AG04450 (cell line): ENCODE data around the gene TRABD. TPM values are rescaled to one million over a fixed set of nuclear protein-coding genes. Genes with fewer than 3 reads are reported as not detected.

ENCODE experiments used
- CTCF ChIA-PET: fragments of 300-600, 350-600 bp; formaldehyde crosslinking; extraction: SDS; loops from one replicate; lab custom pipeline; 2022; ENCODE audit warnings: antibody characterized with exemption, inconsistent platforms; lab: Charles Lee
- POLR2A ChIA-PET: fragments of 350-600 bp; formaldehyde crosslinking; extraction: SDS; loops from one replicate; lab custom pipeline; 2021; ENCODE audit warnings: antibody characterized with exemption, inconsistent platforms; lab: Yijun Ruan, JAX
- DNase-seq: peaks from one replicate; pipeline ENCODE4 v3.0.0-alpha.2; 2011; ENCODE audit warnings: low read depth, low spot score
- H3K27ac ChIP-seq: one replicate; pipeline ENCODE4 v1.5.1; 2012; ENCODE audit warnings: low read depth, low read length, control low read depth
- H3K27me3 ChIP-seq: one replicate; pipeline ENCODE4 v1.6.0; 2012; ENCODE audit warnings: low read length; ENCODE audit not compliant: control insufficient read depth, insufficient read depth
- H3K4me3 ChIP-seq: 2 replicates; pipeline ENCODE4 v1.5.1; 2011; ENCODE audit warnings: mild to moderate bottlenecking, low read depth, low read length, control low read depth
- H3K9me3 ChIP-seq: 2 replicates; pipeline ENCODE4 v1.5.1; 2012; ENCODE audit warnings: low read length; ENCODE audit not compliant: control insufficient read depth, insufficient read depth
- CTCF ChIP-seq: IDR thresholded peaks from 2 replicates; pipeline ENCODE4 v1.5.1; 2011; ENCODE audit warnings: low read depth, low read length, control low read depth, inconsistent platforms
- polyA plus RNA-seq: library from polyadenylated mRNA; depleted of rRNA; stranded (reverse); fragments of >200 nt; gene quantifications from 2 replicates; pipeline ENCODE4 v1.2.3, GENCODE V29; 2011

TRABD gene
- polyA plus RNA-seq, 1 experiment, result 8.7 TPM

GRCh38 chr22:50183141-50183971 is 2.4 kb upstream of the TRABD start:
- ChIA-PET POLR2A (no interaction called here), CTCF (no interaction called here)
- H3K9me3 ChIP-seq, result peaks cover 6% of the 10 kb centered on the region; the same call in 1 of the 2 replicates
- no peak overlapping the region for H3K27ac ChIP-seq
- no peak for DNase-seq
- no peak for TF ChIP-seq CTCF
- no peaks in the 10 kb centered on the region for H3K27me3 ChIP-seq
- H3K4me3 ChIP-seq, result no peak overlapping the region

- no peak; the same call in 1 of the 2 replicates for TF ChIP-seq CTCF
- no peak for DNase-seq
- no peak overlapping the region for H3K4me3 ChIP-seq
- no peaks in the 10 kb centered on the region; the same call in 1 of the 2 replicates for H3K9me3 ChIP-seq
- POLR2A ChIA-PET, result no interaction called here
- H3K27ac ChIP-seq, result no peak overlapping the region
- no peaks in the 10 kb centered on the region for H3K27me3 ChIP-seq
- CTCF ChIA-PET, result no interaction called here
Measured at GRCh38 chr22:50184004-50184901, 1.5 kb upstream of the TRABD start.

DNA sequence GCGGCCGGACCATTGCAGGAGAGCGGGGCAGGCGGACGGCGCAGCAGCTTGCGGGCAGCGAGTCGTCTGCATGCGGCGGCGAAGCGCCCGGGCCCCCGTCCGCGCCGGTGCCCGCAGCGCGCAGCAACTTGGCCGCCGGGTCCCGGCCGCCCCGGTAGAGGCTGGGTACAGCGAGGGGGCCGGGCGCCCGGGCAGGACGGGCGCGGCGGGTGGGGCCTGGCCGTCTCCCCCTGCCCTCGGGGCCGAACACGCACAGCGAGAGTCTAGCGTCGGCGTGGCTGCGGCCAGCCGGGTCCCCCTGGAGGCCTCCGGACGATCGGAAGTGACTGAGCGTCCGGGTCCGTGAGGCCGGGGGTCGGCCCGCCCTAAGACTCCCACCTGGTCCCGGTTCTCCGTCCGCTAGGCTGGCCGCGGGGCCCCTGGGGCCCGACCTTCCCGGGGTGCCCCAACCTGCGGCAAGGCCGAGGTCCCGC is 775 bp upstream of the TRABD start:
- Histone ChIP-seq H3K27me3 (no peaks in the 10 kb centered on the region), H3K9me3 (no peaks in the 10 kb centered on the region; the same call in 1 of the 2 replicates), H3K27ac (no peak overlapping the region), H3K4me3 (peak overlapping the region; percentile 61)
- DNase-seq, result no peak
- ChIA-PET CTCF (no interaction called here), POLR2A (interaction anchor here (0.6 kb wide), 1 partner anchor 249 kb away, joined by 3 read pairs; no protein-coding TSS in a partner anchor)
- no peak for TF ChIP-seq CTCF

DNA sequence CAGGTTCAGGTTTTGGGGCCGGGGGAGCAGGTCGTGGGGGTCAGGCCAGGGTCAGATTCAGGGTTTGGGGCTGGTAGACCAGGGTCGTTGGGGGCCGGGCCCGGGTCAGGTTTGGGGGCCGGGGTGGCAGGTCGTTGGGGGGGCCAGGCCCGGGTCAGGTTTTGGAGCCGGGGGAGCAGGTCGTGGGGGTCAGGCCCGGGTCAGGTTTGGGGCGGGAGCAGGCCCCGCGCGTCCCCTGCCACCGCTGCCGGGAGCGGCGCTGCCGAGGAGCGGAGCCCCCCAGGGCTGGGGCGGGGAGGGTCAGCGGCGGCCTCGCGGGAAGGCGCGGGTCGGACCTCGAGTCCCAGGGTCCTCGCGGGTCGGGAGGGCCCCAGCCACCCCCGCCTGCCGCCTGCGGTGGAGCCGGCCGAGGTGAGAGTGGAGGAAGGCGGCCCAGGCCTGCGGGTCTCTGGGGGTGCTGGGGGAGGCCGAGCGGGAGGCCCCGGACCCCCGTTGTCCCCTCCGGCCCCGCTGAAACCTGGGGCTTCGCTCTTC is 535 bp downstream of the TRABD start:
- H3K27ac ChIP-seq, result no peak overlapping the region
- H3K27me3 ChIP-seq, result no peaks in the 10 kb centered on the region
- H3K4me3 ChIP-seq, result peak overlapping the region; percentile 67
- DNase-seq, result no peak
- no peak for TF ChIP-seq CTCF
- CTCF ChIA-PET, result interaction anchor here (0.7 kb wide), 1 partner anchor 38 kb away, joined by 3 read pairs; no protein-coding TSS in a partner anchor
- no peaks in the 10 kb centered on the region; the same call in 1 of the 2 replicates for H3K9me3 ChIP-seq
- POLR2A ChIA-PET, result interaction anchor here (0.6 to 0.7 kb wide), 2 partner anchors 205 to 224 kb away, joined by 4 read pairs; no protein-coding TSS in a partner anchor
